Measurements from ENCODE around the gene PDSS1.

Gene PDSS1

GRCh38 chr10:26790221-26790995 lies 92.9 kb downstream of the PDSS1 start:
- no peak for DNase-seq (ENCODE audit: insufficient read length, low spot score)
- peak; percentile 64 for FAIRE-seq

GRCh38 chr10:26792758-26793495 lies 95.4 kb downstream of the PDSS1 start:
- peak; percentile 76 for FAIRE-seq
- DNase-seq (ENCODE audit: insufficient read length, low spot score) = no peak

Measured in GM19239 (cell line).